DMS153 treated with DMSO at 0.1 percent for 48 hours (cell line): ENCODE data around the gene SGTA.

ENCODE experiments used
- DNase-seq: peaks from one replicate; lab custom pipeline; 2025; ENCODE audit not compliant: unreplicated experiment; lab: John Stamatoyannopoulos, UW

Gene SGTA

GRCh38 chr19:2755811-2756210, 27.3 kb downstream of the SGTA start:
- no peak for DNase-seq

- no peak for DNase-seq
Observed at GRCh38 chr19:2755448-2755705, 27.7 kb downstream of the SGTA start.

DNA sequence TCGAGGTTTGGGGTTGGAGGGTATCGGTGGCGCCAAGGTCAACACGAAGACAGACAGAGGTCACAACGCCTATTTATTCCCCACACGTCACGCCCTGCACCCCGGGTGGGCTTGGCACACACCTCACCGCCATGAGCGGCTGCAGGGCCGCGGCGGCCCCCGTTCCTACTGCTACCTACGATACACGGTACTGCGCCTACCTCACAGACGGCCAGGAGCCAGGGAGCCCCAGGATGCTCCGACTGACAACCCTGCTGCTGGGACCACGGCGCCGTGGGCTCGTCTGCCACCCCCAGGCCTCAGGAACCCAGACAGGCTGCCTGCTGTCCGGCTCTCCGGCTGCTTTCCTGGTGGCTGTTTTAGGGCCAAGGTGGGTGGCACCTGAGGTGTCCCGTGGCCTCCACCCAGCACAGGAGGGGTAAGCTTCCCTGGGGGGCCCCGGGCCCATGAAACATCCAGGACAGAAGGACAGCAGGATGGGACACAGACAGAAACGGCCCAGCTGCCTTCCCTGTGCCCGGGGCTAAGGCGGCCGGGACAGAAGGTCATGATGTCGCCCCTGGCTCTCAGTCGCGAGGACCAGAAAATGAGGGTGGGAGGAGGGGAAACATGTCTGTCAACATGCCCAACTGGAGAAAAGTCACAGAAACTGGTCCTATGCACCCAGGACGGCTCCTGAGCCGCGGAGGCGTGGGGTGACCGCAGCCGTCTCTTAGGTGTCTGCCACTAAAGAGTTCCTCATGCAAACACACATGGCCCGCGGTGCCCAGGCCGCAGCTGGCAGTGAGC, 28.2 kb downstream of the SGTA start:
- DNase-seq, result no peak

DNA sequence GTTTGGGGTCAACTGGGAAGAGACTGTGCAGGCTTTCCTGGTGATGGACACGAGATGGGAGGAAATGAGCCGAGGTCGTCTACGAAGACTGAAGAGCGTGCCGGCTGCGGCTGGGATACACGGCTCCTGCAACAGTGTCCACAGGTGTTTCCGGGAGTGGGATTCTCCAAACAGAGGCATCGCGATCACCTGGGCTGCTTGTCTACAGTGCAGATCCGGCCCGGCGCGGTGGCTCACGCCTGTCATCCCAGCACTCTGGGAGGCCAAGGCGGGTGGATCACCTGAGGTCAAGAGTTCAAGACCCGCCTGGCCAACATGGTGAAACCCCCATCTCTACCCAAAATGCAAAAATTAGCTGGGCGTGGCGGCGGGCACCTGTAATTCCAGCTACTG, 31.6 kb downstream of the SGTA start:
- no peak for DNase-seq

GRCh38 chr19:2750808-2751437, 32.1 kb downstream of the SGTA start:
- no peak for DNase-seq

- DNase-seq, result no peak
Observed at GRCh38 chr19:2747349-2747748, 35.7 kb downstream of the SGTA start.

DNA sequence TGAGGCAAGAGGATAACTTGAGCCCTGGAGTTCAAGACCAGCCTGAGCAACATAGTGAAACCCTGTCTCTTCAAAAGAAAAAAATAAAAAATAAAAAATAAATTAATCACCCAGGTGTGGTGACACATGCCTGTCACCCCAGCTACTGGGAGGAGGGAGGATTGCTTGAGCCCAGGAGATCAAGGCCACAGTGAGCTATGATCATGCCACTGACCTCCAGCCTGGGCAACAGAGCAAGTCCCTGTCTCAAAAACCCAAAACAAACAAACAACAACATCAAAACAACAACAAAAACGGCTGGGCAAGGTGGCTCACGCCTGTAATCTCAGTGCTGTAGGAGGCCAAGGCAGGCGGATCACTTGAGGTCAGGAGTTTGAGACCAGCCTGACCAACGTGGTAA, 39.0 kb downstream of the SGTA start:
- DNase-seq, result no peak

DNA sequence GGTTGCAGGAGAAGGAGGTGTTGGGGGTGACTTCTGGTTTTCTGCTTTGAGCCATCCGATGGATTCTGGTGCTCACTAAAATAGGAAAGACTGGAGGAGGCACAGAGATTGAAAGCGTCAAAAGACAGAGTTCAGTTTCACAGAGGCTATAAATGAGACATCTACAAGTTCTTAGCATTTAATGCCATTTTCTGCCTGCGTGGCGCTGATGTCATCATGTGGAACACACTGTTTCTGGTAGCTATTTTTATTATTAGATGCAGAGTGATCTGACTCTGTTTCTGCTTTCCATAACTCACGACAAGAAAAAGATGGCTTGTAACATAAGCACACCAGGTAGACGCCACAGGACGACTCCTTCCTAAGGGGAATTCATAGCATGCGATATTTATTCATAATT, 40.0 kb downstream of the SGTA start:
- DNase-seq, result no peak

DNA sequence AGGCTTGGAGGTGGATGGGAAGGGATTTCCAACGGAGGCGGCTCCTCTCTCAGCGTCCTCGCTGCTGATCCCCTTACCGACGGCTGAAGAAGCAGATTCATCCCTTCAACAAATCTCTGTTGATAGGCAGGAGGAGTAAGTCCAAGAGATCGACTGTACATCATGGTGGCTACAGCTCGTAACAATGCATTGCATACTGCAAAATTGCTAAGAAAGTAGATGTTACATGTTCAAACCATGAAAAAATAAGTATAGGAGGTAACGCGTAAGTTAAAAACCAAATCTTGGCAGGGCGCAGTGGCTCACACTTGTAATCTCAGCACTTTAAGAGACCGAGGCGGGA, 42.8 kb downstream of the SGTA start:
- DNase-seq, result no peak

DNA sequence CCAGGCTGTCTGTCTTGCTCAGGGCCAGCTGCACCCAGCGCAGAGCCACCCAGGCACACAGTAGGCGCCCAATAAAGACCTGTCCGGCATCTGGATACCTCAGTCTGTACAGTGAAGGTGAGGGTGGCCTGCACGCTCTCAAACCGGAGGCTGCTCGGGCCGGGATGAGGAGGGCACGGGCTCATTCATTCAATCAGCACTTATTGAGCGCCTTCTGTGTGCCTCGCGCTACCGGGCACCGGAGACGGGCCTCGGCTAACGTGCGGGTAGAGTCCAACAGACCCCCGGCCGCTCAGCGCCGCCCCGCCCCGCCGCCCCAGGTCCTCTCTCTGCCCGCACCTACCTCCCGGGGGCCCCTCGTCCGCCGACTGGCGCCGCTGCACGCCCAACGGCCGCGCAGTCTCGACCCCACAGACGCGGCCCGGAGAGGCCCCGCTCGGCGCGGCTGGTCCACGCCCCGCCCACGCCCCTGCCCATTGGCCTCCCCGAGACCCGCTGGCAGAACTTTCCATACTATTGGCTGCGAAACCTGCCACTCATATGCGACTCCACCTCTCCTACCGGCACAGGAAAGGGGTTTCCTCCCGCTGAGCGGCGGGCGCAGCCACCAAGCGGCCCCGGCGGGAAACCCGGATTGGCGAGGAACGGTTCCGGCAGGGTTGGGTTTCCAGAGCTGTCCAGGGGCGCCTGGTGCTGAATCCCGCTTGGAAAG, 43.3 kb downstream of the SGTA start, which contains the start of gene SLC39A3:
Gene SLC39A3, minus strand, starts transcription at position 416 of the 712 bp plus-strand sequence. CDS start 2,760 bp downstream, outside the sequence.
- peak; percentile 93 for DNase-seq

DNA sequence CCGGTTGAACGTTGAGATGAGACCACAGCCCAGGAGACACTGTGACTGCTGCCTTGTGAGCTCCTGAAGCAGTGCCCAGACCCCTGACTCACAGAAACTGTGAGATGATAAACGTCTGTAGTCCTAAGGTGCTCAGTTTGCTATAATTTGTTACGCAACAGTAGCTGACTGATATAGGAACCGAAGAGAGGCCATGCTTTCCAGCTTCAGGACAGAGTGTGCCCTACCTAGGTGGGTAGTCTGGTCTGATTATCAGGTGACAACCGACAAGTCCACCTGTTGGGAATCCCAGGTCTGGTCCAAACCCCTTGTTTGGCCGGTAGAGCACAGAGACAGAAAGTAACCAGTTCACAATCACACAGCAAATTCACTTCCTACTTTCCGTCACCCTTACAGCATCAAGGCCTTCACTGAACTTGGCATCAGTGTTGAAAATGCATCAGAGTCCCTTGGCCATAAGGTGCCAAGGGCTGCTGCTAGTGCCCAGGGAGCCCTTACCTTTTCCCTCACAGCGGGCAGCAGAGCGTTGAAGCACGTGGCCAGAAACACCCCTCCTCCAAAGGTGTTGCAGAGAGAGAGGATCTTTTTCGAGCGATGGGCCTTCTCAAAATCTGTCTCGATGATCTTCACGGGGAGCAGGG, 46.4 kb downstream of the SGTA start:
- DNase-seq, result no peak

DNA sequence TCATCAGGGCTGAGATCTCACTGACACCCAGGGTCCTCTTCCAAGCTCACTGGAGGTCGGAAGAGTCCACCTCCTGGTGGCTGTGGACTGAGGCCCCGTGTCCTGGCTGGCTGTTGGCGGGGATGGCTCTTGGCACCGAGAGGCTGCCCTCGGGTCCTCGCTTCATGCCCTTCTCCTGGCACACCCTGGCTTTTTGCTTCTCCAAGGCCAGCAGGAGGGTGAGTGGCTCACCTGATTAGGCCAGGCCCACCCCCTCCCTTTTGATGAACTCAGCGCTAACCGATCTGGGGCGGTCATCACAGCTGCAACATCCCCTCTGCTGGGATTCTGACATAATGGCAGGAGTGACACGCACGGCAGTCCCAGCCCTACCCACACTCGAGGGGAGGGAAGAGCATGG, 47.7 kb downstream of the SGTA start:
- no peak for DNase-seq

GRCh38 chr19:2734589-2735288, 48.3 kb downstream of the SGTA start:
- DNase-seq, result no peak

- DNase-seq, result no peak
Observed at GRCh38 chr19:2733930-2734588, 49.0 kb downstream of the SGTA start.

DNA sequence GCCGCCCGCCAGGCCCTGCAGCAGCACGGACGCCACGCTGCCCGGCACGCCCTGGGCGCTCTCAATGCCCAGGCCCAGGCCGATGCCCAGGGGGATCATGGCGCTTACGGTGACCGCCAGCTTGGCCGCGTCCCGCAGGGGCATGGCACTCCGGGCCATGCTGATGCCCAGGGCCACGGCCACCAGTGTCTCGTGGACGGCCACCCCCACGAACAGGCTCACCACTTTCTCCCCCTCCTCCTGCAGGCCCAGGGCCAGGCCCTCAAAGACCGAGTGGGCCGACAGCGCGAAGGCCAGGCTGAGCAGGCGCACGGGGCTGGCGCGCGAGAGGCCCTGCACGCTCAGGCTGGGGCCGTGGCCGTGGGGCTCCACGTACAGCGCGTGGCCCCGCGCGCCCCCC, 50.2 kb downstream of the SGTA start:
- no peak for DNase-seq

DNA sequence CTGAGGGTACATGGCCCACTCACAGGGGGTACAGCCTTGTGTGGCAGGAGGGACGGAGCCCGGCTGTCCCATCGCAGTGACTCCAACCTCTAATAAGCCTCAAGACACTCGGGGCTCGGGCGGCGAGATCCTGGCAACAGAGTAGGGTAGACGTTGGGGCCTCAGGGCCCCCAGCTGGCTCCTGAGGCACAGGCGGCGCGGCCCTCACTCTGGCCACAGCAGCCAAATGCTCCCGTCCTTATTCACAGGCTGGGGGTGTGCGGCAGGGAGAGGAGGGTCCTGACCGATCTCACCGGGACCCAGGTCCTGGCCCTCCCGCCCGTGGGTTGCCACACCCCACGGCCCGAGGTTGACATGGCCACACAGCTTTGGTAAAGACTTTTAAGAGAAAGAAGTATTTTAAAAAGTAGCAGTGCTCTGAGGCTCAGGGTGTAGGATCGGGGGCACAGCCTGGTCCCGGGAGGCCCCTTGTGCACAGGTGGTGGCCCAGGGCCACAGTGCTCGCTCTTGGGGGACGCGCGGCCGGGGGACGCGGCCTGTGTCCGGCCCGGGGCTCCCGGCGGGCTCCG, 50.8 kb downstream of the SGTA start:
- DNase-seq, result no peak

- no peak for DNase-seq
Observed at GRCh38 chr19:2731181-2731995, 51.7 kb downstream of the SGTA start.

DNA sequence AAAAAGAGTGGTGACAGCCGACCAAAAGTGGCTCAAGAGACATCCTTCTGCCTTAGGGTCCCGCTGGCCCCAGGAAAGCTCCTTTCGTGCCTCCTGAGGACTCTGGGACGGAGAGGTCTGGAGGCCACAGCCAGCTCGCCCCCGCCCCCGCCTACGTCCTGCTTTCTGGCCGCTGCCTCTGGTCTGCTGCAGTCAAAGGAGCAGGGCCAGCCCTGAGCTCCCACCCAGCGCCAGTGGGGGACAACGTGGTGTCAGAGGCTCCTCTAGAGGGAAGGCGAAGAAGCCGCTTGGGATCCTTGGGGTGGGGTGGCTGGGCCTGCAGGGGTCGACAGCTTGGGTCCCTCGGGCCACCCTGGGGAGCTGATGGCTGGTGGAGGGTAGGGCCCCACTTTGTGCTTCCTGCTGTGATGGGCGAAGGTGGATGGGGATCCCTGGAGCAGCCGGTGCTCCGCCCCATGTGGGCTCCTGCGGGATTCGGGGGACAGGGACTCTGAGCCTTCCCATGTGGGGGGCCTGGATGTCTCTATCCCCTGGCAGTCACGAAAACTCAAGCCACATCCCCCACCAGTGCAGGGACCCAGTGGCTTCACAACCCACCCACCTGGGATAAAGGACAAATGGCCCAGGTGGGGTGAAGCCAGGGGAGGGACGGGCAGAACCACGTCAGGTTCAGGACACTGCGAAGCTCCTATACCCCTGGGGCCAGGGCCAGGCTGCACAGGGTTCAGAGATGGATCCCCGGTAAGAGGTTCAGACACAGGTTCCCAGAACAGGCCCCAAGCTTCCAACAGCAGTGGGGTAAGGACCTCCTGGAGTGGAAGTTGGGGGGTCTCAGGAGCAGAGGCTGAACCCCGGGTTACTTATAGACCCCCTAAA, 52.9 kb downstream of the SGTA start:
- no peak for DNase-seq
